T-helper 2 cell (primary cell): ENCODE results near the gene MZT2A.
"Not testable (repeated sequence)": the region's sequence is repeated elsewhere in the genome, so short reads cannot be mapped to it uniquely, and the experiment has no call there.

Experiments
- DNase-seq, 5 experiments: peaks; one replicate each; pipeline versions ENCODE4 v3.0.0 to v3.0.0-alpha.2; 2012 to 2022

The MZT2A gene

GRCh38 chr2:131490616-131491468 is 1.4 kb downstream of the MZT2A start:
- peak in 4 of 5 experiments; percentile 7 to 55 (median 20) for DNase-seq

- DNase-seq = no peak
Observed at GRCh38 chr2:131488306-131489205, 3.6 kb downstream of the MZT2A start.

GRCh38 chr2:131486201-131486902 is 5.8 kb downstream of the MZT2A start:
- DNase-seq = not testable (repeated sequence)

- not testable (repeated sequence) for DNase-seq
Observed at GRCh38 chr2:131484906-131485460, 7.2 kb downstream of the MZT2A start.

DNA sequence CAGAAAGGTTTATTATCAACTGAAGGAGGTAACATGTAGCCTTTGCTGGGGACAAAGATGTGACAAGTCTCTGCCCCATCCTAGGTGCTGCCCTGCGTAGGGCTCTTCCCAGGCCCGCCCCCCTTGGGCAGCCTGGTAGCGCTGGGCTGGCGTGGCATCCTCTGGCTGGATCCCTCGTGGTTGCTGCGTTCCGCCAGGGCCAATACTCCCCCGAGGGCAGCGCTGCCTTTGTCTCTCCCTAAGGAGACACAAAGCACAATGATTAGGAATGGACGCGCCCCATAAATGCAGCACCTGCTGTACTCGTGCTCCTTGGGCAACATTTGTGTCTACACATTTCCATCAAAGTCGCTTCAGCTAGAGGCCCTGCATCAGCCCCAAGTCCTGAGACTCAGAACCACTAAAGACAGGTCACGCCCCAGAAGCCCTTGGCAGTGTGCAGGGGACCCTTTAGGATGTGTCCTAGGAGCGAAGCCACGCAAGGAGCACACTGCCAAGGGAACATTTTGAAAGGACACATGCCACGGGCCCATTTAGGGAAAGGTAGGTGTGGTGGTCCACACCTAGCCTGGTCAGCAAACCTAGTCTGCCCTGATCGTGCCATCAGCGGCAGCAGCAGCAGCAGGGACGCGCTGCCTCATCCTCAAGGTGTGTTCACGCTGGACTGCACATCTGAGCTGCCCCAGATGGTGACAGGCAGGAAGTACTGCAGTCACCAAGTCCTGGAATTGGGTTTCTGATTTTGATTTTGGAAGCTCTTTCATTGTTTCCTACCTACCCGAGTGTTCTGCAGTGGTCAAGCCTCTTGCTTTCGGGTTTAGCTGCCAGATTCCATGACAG is 8.0 kb downstream of the MZT2A start:
- not testable (repeated sequence) for DNase-seq

DNA sequence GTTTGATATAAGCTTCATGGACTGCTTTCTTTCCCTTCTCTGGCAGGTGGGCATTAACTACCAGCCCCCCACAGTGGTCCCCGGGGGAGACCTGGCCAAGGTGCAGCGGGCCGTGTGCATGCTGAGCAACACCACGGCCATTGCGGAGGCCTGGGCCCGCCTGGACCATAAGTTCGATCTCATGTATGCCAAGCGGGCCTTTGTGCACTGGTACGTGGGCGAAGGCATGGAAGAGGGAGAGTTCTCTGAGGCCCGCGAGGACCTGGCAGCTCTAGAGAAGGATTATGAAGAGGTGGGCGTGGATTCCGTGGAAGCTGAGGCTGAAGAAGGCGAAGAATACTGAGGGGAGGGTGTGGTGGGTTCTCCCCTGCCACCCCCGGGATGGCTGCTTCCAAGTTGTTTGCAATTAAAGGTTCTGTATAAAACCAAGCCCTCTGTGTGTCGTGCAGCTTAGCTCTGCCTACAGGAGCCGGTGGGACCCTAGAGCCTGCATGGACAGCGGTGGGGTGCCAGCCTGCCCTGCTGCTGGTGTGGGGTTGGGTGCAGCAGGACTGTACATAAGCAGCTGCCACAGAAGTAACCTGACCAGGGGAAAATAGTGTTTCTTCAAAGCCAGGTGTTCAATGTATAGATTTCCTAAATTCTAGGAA is 9.6 kb downstream of the MZT2A start:
- not testable (repeated sequence) for DNase-seq

- DNase-seq = not testable (repeated sequence)
Observed at GRCh38 chr2:131480351-131480750, 11.8 kb downstream of the MZT2A start.

DNA sequence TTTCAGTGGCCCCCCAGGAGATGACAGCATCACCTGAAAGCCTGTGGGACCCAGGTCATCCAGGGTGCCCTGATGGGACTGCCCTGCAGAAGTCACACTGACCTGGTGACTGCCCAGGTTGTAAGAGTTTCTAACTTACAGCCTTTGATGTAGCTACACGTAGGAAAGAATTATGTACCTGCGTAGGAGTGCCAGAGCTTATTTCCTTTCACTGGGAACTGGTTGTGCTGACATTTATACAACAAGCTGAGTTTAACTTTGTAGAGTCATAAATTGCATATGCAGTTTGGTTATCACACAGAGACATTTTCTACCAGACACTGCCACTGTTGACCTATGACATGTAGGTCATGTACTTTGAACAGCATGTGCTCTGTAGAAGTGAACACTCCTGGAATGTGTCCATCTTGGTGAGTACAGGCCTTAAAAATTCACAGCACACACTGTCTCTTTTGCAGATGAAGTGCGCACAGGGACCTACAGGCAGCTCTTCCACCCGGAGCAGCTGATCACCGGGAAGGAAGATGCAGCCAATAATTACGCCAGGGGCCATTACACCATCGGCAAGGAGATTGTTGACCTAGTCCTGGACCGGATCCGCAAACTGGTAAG is 13.2 kb downstream of the MZT2A start:
- not testable (repeated sequence) for DNase-seq

- DNase-seq = not testable (repeated sequence)
Observed at GRCh38 chr2:131478074-131478849, 13.9 kb downstream of the MZT2A start.

GRCh38 chr2:131477227-131477626 is 15.0 kb downstream of the MZT2A start:
- DNase-seq = not testable (repeated sequence)

- DNase-seq = not testable (repeated sequence)
Observed at GRCh38 chr2:131476363-131476762, 15.8 kb downstream of the MZT2A start.

DNA sequence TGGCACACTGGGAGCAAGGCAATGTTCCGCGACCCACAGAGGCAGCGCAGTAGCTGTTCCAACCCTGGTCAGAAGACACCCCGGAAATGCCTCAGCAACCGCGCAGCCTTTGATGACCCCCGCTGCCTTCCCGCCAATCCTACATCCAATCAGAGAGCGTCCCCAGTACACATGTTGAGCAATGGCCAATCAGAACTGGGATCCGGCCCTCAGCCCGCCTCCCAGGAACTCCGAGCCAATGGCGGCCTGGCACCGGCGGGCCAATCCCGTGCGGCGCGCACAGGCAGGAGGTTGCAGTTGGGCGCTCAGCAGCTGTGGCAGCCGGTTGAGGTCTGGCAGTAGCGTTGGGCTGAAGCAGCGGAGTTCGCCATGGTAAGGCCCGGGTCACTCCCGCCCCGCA is 16.4 kb downstream of the MZT2A start, which contains the start of gene TUBA3D:
TSS of gene TUBA3D (plus strand) at position 289 of the 400 bp plus-strand sequence. CDS start at position 370, 81 bp downstream.
- no peak for DNase-seq

DNA sequence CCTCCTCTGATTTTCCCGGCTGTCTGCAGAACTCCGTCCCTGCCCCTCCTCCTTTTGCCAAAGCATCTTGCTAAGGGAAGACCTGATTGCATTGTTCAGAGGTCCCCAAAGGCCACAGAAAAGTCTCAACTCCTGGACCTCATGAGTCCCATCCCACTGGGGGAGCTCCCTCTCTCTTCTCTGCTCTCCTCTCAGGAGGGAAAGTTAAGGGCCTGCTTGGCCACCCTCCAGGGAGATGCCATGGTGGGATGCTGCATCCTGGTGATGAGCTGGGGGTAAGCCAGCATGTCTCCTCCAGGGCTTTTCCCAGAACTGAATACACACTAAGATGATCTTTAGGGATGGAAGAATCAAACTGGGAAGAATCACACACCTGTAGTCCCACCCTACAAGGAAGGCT is 18.9 kb downstream of the MZT2A start:
- DNase-seq = not testable (repeated sequence)

GRCh38 chr2:131471624-131472023 is 20.6 kb downstream of the MZT2A start:
- DNase-seq = not testable (repeated sequence)

GRCh38 chr2:131470944-131471343 is 21.3 kb downstream of the MZT2A start:
- not testable (repeated sequence) for DNase-seq

DNA sequence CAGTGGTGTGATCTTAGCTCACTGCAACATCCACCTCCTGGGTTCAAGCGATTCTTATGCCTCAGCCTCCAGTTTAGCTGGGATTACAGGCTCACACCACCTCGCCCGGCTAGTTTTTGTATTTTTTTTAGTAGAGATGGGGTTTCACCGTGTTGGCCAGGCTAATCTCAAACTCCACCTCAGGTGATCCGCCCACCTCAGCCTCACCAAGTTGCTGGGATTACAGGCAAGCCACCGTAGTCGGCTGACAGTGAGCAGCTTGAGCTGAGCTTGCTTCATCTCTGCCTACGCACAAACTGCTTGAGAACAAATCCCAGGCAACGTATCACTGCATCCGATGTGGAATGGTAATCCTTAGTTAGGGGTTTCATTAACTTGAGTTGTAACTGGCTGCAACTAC is 24.5 kb downstream of the MZT2A start:
- not testable (repeated sequence) for DNase-seq

DNA sequence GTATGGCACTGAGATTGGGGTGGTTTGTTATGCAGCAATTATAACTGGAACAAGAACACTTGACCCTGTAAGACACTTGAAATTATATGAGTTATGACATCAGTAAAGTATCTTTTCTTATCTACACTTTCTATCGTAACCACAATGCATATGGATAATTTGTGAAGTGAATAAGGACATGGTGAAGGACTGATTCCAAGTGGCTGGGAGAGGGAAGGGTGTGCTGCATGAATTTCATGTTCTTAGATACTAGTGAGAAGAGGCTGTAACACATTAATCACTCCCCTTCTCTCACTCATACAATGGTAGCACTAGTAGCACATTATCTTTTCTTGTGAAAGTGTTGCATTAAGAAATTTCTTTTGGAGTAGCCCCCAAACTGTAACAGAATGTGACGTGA is 37.3 kb downstream of the MZT2A start:
- not testable (repeated sequence) for DNase-seq

GRCh38 chr2:131451265-131451949 is 40.8 kb downstream of the MZT2A start:
- peak in 1 of 5 experiments; percentile 45 for DNase-seq

DNA sequence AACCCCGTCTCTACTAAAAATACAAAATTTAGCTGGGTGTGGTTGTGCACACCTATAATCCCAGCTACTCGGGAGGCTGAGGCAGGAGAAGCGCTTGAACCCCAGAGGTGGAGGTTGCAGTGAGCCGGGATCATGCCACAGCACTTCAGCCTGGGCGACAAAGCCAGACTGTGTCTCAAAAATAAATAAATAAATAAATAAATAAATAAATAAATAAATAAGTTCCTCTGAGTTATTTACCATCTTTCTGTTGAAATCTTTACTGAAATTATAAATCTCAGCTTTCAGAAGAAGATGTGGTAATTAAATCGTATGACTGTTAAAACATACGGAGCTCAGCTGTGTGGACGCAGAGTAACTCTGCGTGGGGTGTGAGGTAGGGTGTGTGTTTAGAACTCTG is 44.2 kb downstream of the MZT2A start:
- not testable (repeated sequence) for DNase-seq
